ENCODE data around the gene GIGYF2.

- no peak for TF ChIP-seq CTCF (IDR thresholded peaks at IDR 0.05; ENCODE audit: borderline replicate concordance, extremely low read depth, low read length, poor library complexity, severe bottlenecking)
- no peak for TF ChIP-seq EZH2 (IDR thresholded peaks at IDR 0.05; ENCODE audit: borderline replicate concordance, low read depth, low read length, severe bottlenecking)
Observed at GRCh38 chr2:232860593-232861241, 163.6 kb downstream of the GIGYF2 start.
